Urinary bladder (tissue), 4 donors: ENCODE measurements around the gene NPHP1. TPM values are rescaled to one million over a fixed set of nuclear protein-coding genes. Genes with fewer than 3 reads are reported as not detected.
"Not testable (repeated sequence)": the region's sequence is repeated elsewhere in the genome, so short reads cannot be mapped to it uniquely, and the experiment has no call there.

ENCODE experiments used
- DNase-seq: peaks from one replicate; pipeline ENCODE4 v3.0.0-alpha.2; 2015; ENCODE audit errors: extremely low spot score
- H3K27ac ChIP-seq: one replicate; pipeline ENCODE4 v1.5.1; 2013; ENCODE audit warnings: low read depth, mild to moderate bottlenecking, moderate library complexity
- H3K36me3 ChIP-seq: one replicate; pipeline ENCODE4 v1.6.1; 2013; ENCODE audit warnings: mild to moderate bottlenecking, moderate library complexity; ENCODE audit not compliant: insufficient read depth
- H3K4me1 ChIP-seq: one replicate; pipeline ENCODE4 v1.6.1; 2013; ENCODE audit warnings: mild to moderate bottlenecking, moderate library complexity; ENCODE audit not compliant: insufficient read depth
- H3K4me3 ChIP-seq: one replicate; pipeline ENCODE4 v1.5.1; 2013; ENCODE audit warnings: low read depth, low read length
- WGBS: extraction: QIAGEN DNeasy Blood & Tissue Kit; methylation state at CpG from one replicate; pipeline ENCODE4 v1.1.7; 2013; 5-methylcytosine and 5-hydroxymethylcytosine counted together
- polyA plus RNA-seq: library from polyadenylated mRNA; stranded (reverse); fragments of 200-250 nt; gene quantifications from one replicate; pipeline ENCODE4 v1.2.3, GENCODE V29; 2013
- total RNA-seq: library from RNA; depleted of rRNA; stranded (reverse); fragments of >200 nt; gene quantifications from one replicate; pipeline ENCODE4 v1.2.3, GENCODE V29; 2014
- donor health status: healthy with polysubstance abuse.
- donor health status: healthy.

NPHP1 gene
- total RNA-seq, result 10.8 TPM
- polyA plus RNA-seq, result 6.1 TPM

DNA sequence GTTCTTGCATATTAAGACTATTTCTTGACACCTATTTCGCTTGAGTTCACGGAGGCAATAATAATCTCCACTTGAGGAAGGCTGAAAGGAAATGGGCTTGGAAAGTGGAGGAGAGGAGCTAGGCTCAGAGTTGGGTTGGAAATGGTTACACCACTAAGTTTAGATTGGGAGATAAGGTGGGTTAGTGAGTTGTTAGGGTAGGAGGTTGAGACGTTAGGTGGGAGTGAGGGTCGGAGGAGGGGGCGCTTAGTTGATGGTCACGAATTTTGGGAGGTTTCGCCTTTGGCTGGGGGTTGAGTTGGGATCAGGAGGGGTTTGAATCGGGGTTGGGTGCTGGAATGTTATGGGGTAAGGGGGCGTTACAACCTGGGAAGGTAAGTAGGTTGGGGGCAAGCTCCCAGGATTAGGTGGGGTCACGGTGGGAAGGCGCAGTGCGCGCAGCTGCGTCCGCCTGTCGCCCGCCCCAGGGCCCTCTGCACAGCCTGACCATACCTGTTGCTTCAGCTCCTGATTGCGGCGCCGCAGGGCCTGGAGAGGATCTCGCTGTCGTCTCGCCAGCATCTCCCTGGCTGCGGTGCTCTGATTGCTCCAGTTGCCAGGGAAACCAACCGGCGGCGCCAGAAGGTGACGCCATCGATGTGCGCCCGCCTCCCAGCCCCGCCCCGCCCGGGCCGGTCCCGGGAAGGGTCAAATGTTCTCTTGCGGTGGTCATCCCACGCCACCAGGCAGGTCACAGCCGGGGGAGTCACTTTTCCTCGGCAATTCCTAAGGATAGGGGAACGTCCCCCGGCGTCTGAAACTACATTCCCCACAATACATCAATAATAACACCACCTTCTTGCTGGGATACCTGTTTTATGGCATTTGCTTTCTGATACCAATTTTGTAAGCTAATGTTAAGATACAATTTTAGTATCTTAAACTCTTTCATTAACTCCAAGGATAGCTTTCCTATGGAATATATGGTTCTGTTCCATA lies at the start of gene NPHP1:
NPHP1 (minus strand) TSS at position 606 of the 978 bp plus-strand sequence; CDS start at position 561, 45 bp downstream.
- H3K4me1 ChIP-seq, result no peaks in the 10 kb centered on the region
- peak within 1 kb of the TSS; percentile 49 for H3K4me3 ChIP-seq
- no peaks in the 10 kb centered on the region for H3K36me3 ChIP-seq
- 2% methylated on average over 43 of the region's 43 CpGs for WGBS
- no peak within 1 kb of the TSS for H3K27ac ChIP-seq
- DNase-seq, result peak; percentile 64

DNA sequence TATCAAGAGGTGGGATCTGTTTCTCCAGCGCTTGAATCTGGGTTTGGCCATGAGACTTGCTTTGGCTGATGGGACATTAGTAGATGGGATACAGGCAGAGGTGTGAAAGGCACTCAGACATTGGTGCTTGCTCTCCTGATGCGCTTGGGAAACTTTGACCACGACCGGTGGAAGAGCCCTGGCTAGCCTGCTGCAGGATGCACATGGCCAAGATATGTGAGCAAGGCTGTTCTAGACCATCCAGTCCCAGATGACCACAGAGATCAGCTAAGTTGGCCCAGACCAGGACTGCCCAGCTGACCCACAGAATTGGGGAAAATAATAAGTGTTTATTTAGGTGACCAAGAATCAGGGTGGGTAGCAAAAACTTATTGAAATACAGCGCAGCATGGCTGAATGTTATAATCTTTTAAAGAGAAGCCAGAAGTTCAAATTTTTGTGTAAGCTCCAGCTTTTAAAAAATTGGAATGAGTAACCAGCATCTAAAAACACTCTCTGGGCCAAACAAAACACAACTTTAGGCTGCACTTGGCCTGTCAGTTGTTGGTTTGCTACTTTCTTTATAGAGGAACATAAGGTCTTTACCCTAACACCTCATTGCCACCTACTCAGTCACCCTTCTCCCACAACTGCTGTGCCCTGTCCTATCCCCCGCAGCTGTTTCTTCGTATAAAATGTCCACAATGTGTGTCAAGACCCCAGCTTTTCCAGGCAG lies 43.4 kb upstream of the NPHP1 start:
- DNase-seq, H3K4me3 ChIP-seq, H3K27ac ChIP-seq, H3K36me3 ChIP-seq, H3K4me1 ChIP-seq: not testable (repeated sequence)
- 81% methylated on average over 6 of the region's 7 CpGs for WGBS

DNA sequence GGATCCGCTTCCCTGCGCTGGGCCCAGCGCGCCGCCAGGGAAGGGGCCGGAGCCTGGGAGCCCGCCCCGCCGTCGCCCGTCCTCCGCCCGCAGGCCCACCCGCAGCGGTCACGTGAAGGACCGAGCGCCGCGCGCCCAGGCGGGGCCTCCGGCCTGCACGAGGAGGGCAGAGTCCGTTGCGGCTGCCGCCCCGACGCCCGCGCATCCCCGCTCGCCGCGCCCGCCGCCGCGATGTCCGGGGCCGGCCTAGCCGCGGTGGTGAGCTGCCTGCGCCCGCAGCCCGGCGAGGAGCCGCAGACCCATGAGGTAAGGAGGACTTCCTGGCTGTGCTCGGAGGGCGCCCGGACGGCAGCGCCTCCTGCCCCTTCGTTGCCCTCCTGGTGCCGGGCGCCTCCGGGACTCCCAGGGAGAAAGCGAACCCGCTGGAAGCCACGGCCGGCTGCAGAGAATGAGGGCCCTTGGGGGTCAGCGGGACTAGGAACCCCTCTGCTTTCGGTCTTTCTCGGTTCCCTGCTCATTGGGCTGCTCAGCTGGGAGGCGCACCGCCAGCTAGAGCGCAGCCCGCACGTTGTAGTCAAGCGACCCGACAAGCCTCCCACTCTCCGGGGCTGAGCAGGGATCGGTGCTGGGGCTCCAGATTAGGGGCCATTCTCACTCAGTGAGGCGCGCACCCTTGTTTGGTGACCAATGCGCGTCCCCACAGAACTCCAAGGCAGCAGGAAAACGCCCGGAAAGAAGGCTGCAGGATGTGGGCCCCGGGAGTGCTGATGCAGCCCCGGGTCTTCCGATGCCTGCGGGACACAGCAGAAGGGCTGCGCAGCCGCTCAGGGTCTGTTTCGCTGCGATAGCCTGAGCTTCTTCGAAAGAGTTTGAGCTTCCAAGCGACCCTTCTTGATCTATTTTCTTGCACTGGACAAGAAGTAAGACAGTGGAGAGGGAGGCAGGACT lies 40.9 kb upstream of the NPHP1 start:
- H3K36me3 ChIP-seq, H3K4me3 ChIP-seq, H3K4me1 ChIP-seq, DNase-seq, H3K27ac ChIP-seq: not testable (repeated sequence)
- no CpG with 5 or more reads among the region's 89 CpGs for WGBS

DNA sequence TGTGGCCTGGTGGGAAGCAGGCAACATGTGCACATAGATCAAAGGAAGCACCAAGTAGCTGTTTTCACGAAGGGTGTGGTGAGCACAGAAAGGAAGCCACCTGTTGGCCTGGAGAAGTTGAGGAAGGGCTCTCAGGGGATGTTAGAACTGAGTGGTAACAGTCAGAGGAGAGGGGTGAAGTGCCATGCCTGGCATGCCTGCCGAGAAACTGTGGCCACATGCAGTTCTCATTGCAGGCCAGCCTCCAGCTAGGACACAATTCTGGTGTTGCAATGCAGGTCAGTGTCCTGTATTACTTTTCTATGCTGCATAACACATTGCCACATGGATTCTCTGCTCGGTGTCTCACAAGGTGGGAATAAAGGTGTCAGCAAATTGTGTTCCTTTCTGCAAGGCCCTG lies 38.5 kb upstream of the NPHP1 start:
- not testable (repeated sequence) for DNase-seq, H3K4me1 ChIP-seq, H3K36me3 ChIP-seq, H3K4me3 ChIP-seq, H3K27ac ChIP-seq
- WGBS, result 100% methylated on average over 1 of the region's 3 CpGs

DNA sequence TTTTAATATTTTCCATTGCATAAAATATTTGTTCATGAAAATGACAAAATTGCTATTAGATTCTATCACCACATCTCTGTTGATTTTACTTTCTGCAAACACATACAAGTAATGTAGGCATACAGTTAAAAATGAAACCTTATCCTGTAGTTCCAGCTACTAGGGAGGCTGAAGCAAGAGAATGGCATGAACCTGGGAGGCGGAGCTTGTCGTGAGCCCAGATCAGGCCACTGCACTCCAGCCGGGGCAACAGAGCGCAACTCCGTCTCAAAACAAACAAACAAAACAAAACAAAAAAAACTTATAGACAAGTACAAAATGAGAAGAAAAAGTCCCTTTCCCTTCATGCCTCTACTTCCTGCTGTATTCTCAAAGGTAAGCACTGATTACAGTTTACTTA lies 29.7 kb upstream of the NPHP1 start:
- DNase-seq, H3K4me1 ChIP-seq, H3K36me3 ChIP-seq, H3K4me3 ChIP-seq, H3K27ac ChIP-seq: not testable (repeated sequence)
- 42% methylated on average over 5 of the region's 5 CpGs for WGBS

DNA sequence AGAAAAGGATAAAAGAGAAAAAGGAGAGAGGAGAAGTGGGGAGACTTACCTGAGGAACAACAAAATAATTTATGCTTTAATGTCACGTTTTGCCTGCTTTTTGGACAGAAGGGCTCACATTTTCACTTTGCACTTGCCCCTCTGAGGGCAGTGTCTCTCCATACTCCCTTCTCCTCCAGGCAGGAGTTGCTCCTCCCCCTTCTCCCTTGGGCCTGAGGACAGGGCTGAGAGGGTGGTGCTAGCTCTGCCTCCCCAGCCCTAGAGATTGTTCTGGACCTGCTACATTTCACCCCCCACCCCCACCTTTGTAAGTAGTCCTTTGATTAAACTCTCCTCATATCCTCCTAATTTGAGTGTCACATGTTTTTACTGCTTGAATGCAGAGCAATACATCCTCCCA lies 25.1 kb upstream of the NPHP1 start:
- WGBS, result no CpG with 5 or more reads among the region's 1 CpG
- H3K4me3 ChIP-seq, H3K36me3 ChIP-seq, DNase-seq, H3K4me1 ChIP-seq, H3K27ac ChIP-seq: not testable (repeated sequence)

DNA sequence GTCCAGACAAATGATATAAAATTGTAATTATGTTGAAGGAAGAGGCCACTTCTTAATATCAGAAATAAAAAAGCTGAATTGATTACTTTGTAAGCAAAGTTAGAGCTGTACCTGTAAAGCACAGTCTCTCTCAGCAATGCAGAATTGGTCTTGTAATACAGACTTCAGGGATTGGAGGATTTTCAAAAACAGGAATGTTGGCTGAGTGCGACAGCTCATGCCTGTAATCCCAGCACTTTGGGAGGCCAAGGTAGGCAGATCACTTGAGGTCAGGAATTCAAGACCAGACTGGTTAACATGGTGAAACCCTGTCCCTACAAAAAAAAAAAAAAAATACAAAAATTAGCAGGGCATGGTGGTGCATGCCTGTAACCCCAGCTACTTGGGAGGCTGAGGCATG lies 17.8 kb upstream of the NPHP1 start:
- H3K27ac ChIP-seq, H3K4me1 ChIP-seq, H3K4me3 ChIP-seq, H3K36me3 ChIP-seq, DNase-seq: not testable (repeated sequence)
- WGBS, result 79% methylated on average over 1 of the region's 1 CpG

DNA sequence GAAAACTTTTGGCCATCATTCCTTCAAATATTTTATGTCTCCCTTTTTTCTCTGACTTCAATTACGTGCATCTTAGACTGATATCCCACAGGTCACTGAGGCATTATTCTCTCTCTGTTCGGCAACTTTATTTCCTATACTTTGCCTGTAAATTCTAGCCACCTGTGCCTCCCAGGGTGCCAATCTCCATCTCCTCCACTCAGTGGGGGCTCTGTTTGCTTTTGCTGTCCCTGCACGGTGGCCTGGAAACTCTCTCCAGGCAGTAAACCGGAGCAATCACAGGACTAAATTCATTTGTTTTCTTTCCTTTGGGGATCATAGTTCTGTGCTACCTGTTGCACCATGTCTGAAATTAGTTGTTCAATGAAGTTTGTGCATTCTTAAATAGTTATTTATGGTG lies 17.1 kb upstream of the NPHP1 start:
- H3K4me3 ChIP-seq, result no peak overlapping the region
- no peaks in the 10 kb centered on the region for H3K4me1 ChIP-seq
- WGBS, result 48% methylated on average over 4 of the region's 4 CpGs
- DNase-seq, result no peak
- H3K36me3 ChIP-seq, result no peaks in the 10 kb centered on the region
- no peak overlapping the region for H3K27ac ChIP-seq

DNA sequence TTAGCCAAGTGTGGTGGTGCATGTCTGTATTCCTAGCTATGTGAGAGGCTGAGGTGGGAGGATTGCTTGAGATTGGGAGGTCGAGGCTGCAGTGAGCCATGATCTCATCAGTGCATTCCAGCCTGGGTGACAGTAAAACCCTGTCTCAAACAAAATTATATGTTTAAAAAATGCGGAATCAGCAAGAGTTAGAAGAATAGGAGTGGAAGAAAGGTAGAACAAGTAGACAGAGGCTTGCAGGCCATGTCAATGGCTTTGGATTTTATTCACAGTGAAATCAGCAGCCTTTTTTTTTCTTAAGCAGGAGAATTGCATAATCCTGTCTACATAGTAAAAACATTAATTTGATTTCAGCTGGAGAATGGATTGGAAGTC lies 15.4 kb upstream of the NPHP1 start:
- no peak for DNase-seq
- Histone ChIP-seq H3K4me3 (no peak overlapping the region), H3K27ac (no peak overlapping the region), H3K4me1 (no peaks in the 10 kb centered on the region), H3K36me3 (no peaks in the 10 kb centered on the region)
- WGBS, result 68% methylated on average over 2 of the region's 2 CpGs

DNA sequence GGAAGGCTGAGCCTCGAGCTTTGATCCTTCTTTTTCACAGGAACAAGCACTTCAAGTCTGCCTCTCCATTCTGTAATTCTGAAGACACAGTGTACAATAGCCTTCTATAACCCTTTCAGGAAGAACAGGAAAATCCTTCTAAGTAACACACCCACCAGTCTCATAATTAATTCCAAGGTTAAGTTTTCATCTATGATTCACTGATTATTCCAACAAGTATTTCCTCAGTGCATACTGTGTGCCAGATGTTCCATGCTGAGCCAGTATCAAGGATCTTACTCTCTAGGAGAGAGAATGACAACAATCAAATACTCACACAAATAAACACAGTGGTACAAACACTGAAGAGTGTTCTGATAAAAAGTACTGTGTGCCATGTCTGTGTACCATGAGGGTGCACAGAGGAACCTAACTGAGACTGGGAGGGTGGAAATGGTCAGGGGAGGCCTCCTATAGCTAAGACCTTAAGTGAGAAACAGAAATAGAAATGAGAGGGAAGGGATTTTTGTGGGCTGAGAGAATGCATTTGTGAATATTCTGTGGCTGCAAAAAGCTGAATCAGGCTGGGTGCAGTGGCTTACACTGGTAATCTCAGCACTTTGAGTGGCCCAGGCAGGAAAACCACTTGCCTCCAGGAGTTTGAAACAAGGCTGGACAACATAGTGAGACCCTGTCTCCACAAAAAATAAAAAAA lies 14.8 kb upstream of the NPHP1 start:
- Histone ChIP-seq H3K4me3 (no peak overlapping the region), H3K4me1 (no peaks in the 10 kb centered on the region), H3K36me3 (no peaks in the 10 kb centered on the region), H3K27ac (no peak overlapping the region)
- 39% methylated on average over 1 of the region's 1 CpG for WGBS
- DNase-seq, result no peak

DNA sequence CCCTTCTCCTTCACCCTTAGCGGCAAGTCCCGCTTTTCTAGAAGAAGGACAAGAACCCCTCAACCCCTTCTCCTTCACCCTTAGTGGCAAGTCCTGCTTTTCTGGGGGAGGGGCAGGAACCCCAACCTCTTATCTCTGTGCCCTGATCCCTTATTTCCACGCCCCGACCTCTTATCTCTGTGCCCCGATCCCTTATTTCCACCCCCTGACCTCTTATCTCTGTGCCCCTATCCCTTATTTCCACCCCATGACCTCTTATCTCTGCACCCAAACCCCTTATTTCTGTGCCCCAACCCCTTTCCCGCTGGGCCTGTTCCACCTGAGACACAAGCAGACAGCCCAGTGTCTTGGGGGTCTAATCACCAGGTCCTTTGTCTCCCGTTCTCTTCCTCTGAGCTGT lies 14.1 kb upstream of the NPHP1 start:
- DNase-seq, H3K4me3 ChIP-seq, H3K4me1 ChIP-seq, H3K27ac ChIP-seq, H3K36me3 ChIP-seq: not testable (repeated sequence)
- WGBS, result 79% methylated on average over 7 of the region's 7 CpGs

DNA sequence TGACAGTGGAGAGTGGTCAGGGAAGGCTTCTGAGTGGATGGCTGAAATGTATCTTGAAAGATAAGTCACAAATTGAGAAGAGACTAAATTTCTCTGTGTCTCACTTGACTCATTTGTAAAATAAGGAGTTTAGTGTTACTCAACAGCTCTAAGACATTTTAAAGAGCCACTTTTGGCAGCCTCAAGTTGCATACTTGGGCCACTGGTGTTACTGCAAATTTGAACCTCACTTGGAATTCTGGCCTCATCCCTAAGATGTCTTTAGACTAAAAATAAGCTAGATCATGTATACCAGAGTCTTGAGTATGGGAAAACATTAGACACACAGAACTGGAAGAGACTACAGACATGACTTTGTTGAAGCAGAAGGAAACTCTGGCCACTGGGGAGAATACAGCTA lies 12.0 kb upstream of the NPHP1 start:
- Histone ChIP-seq H3K27ac (no peak overlapping the region), H3K36me3 (no peaks in the 10 kb centered on the region), H3K4me1 (no peaks in the 10 kb centered on the region), H3K4me3 (no peak overlapping the region)
- DNase-seq, result no peak

DNA sequence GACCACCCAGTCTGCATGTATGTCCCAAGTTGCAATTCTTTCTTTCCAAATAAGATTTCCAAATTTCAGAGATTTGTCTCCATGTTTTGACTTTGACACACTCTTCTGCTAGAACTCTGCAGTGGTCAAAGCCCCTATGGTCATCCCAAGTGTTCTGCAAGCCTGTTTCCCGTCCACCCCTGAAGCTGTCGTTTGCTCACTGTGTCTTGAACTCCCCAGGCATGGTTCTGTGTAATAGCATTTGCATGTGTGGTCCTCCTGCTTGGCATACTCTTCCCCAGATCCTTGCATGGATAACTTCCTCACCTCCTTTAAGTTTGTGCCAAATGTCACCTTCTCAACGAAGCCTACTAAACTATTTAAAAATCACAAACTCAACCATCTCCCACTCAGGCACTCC lies 11.4 kb upstream of the NPHP1 start:
- no peak for DNase-seq
- Histone ChIP-seq H3K4me3 (no peak overlapping the region), H3K36me3 (no peaks in the 10 kb centered on the region), H3K4me1 (no peaks in the 10 kb centered on the region), H3K27ac (no peak overlapping the region)
- 53% methylated on average over 3 of the region's 3 CpGs for WGBS
